Fibroblast of the aortic adventitia (primary cell): ENCODE data around the gene NEK10. TPM values are rescaled to one million over a fixed set of nuclear protein-coding genes. Genes with fewer than 3 reads are reported as not detected.
"Not testable (repeated sequence)": the region's sequence is repeated elsewhere in the genome, so short reads cannot be mapped to it uniquely, and the experiment has no call there.

ENCODE experiments used
- DNase-seq: peaks from one replicate; pipeline ENCODE4 v3.0.0-alpha.2; 2010; ENCODE audit warnings: low read depth
- H3K4me3 ChIP-seq: 2 replicates; pipeline ENCODE4 v1.5.1; 2011; ENCODE audit warnings: low read depth, mild to moderate bottlenecking, control low read depth, low read length, moderate library complexity
- CTCF ChIP-seq: IDR thresholded peaks from 2 replicates; pipeline ENCODE4 v1.5.1; 2011; ENCODE audit warnings: mild to moderate bottlenecking, low read length, control low read depth, inconsistent platforms; ENCODE audit not compliant: insufficient read depth
- total RNA-seq: library from RNA; depleted of rRNA; stranded (reverse); fragments of >200 nt; gene quantifications from 2 replicates; pipeline ENCODE4 v1.2.3, GENCODE V29; 2012; ENCODE audit warnings: low replicate concordance

Gene NEK10
- total RNA-seq, 1 donor, result 27.1 TPM

GRCh38 chr3:27293939-27294338 lies 75.2 kb downstream of the NEK10 start:
- no peak overlapping the region for H3K4me3 ChIP-seq
- TF ChIP-seq CTCF, result no peak
- DNase-seq, result peak; percentile 8

- peak; percentile 24 for DNase-seq
- no peak for TF ChIP-seq CTCF
These were observed 78.4 kb downstream of the NEK10 start for GRCh38 chr3:27290760-27291159.

GRCh38 chr3:27289769-27290413 lies 79.3 kb downstream of the NEK10 start:
- TF ChIP-seq CTCF, result no peak
- H3K4me3 ChIP-seq, result no peak overlapping the region
- peak; percentile 70 for DNase-seq

More at GRCh38 chr3:27290760-27291159, 78.4 kb downstream of the NEK10 start:
- H3K4me3 ChIP-seq, result no peak overlapping the region

- DNase-seq, result no peak
- H3K4me3 ChIP-seq, result no peak overlapping the region
- no peak for TF ChIP-seq CTCF
These were observed 82.1 kb downstream of the NEK10 start for GRCh38 chr3:27287052-27287451.

- not testable (repeated sequence) for DNase-seq, H3K4me3 ChIP-seq
These were observed 82.7 kb downstream of the NEK10 start for GRCh38 chr3:27286467-27286866.

GRCh38 chr3:27285668-27286067 lies 83.5 kb downstream of the NEK10 start:
- DNase-seq, result no peak
- TF ChIP-seq CTCF, result no peak
- no peak overlapping the region for H3K4me3 ChIP-seq

- TF ChIP-seq CTCF, result no peak
- no peak overlapping the region for H3K4me3 ChIP-seq
- no peak for DNase-seq
These were observed 87.5 kb downstream of the NEK10 start for GRCh38 chr3:27281671-27282150.
